C4-2B (cell line): ENCODE results near the gene SLC37A2.

ENCODE experiments used
- CTCF ChIP-seq: fragments of 450-650 bp; conservative IDR thresholded peaks from 2 replicates; pipeline ENCODE4 v1.5.1; 2017; ENCODE audit warnings: mild to moderate bottlenecking
- ZFX ChIP-seq: fragments of 450-650 bp; IDR thresholded peaks from 2 replicates; pipeline ENCODE4 v1.6.1; 2017

GRCh38 chr11:125132596-125132995 lies 69.5 kb downstream of the SLC37A2 start:
- no peak for TF ChIP-seq CTCF
- TF ChIP-seq ZFX, result no peak
